A549 (cell line): ENCODE results near the gene DLX6. TPM values are rescaled to one million over a fixed set of nuclear protein-coding genes. Genes with fewer than 3 reads are reported as not detected.

Source experiments
- ATAC-seq, 2 experiments: fragments of 200-7000 bp in 1 of 2; fragments of >200 bp in 1 of 2; cut with Nextera tagmentation in 1 of 2; cut with Tn5 transposase in 1 of 2; 3 replicates each; pipeline versions ENCODE4 v1.8.0 to v1.9.1; 2018 to 2020; ENCODE audit warnings: mild to moderate bottlenecking in 1 of 2, moderate library complexity in 1 of 2
- CTCF ChIA-PET: fragments of 300-600 bp; sonication (Branson Sonifier 250); formaldehyde crosslinking; extraction: SDS; loops from one replicate; lab custom pipeline; 2021; ENCODE audit warnings: antibody characterized with exemption, inconsistent platforms; lab: Yijun Ruan, JAX
- POLR2A ChIA-PET: fragments of 350-600 bp; formaldehyde crosslinking; extraction: SDS; loops from one replicate; lab custom pipeline; 2021; ENCODE audit warnings: antibody characterized with exemption, inconsistent platforms; lab: Yijun Ruan, JAX
- DNase-seq, 2 experiments: peaks; one replicate each; pipeline versions ENCODE4 v3.0.0 to v3.0.0-alpha.2; 2011 to 2016; ENCODE audit warnings: low read depth in 1 of 2, low spot score in 1 of 2
- FAIRE-seq: peaks from 2 replicates; lab custom pipeline; 2011; peaks lifted over from hg19 to GRCh38; lab: Jason Lieb, UNC
- H3K27ac ChIP-seq, 2 experiments: fragments of >200 bp; sonication (Bioruptor Twin); formaldehyde crosslinking; 3 replicates each; pipeline ENCODE4 v1.5.1; 2016 to 2017
- H3K4me1 ChIP-seq: fragments of >200 bp; sonication (Bioruptor Twin); formaldehyde crosslinking; 3 replicates; pipeline ENCODE4 v1.6.1; 2016
- H3K4me2 ChIP-seq: fragments of >200 bp; sonication (Bioruptor Twin); formaldehyde crosslinking; 3 replicates; pipeline ENCODE4 v1.6.1; 2016
- H3K4me3 ChIP-seq: fragments of >200 bp; sonication (Bioruptor Twin); formaldehyde crosslinking; 3 replicates; pipeline ENCODE4 v1.5.1; 2016
- H3K9me3 ChIP-seq: fragments of >200 bp; sonication (Bioruptor Twin); formaldehyde crosslinking; 3 replicates; pipeline ENCODE4 v1.6.1; 2016
- ATOH8 ChIP-seq: fragments of 250-450 bp; sonication (Bioruptor Pico); IDR thresholded peaks from 2 replicates; pipeline ENCODE4 v1.5.0; 2020; ENCODE audit warnings: low read depth, mild to moderate bottlenecking, moderate library complexity
- CBX2 ChIP-seq: fragments of 200-600 bp; sonication (generic); IDR thresholded peaks from 2 replicates; pipeline ENCODE4 v1.6.1; 2016; ENCODE audit warnings: low read depth, mild to moderate bottlenecking, borderline replicate concordance
- CHD4 ChIP-seq: fragments of 200-600 bp; sonication (generic); IDR thresholded peaks from 2 replicates; pipeline ENCODE4 v1.6.1; 2016; ENCODE audit warnings: antibody characterized with exemption, mild to moderate bottlenecking, borderline replicate concordance
- EHF ChIP-seq: fragments of 250-450 bp; sonication (Bioruptor Pico); IDR thresholded peaks from 2 replicates; pipeline ENCODE4 v1.5.0; 2020; ENCODE audit warnings: mild to moderate bottlenecking
- ELK1 ChIP-seq: fragments of 150-350 bp; IDR thresholded peaks from 2 replicates; pipeline ENCODE4 v1.6.1; 2014; ENCODE audit warnings: low read depth, mild to moderate bottlenecking, low read length
- ESRRA ChIP-seq: fragments of 150-350 bp; IDR thresholded peaks from 2 replicates; pipeline ENCODE4 v1.6.1; 2014; ENCODE audit warnings: mild to moderate bottlenecking, low read length, borderline replicate concordance
- FOSB ChIP-seq: fragments of 250-450 bp; sonication (Bioruptor Pico); IDR thresholded peaks from 2 replicates; pipeline ENCODE4 v1.5.0; 2020; ENCODE audit warnings: mild to moderate bottlenecking, moderate library complexity
- FOSL2 ChIP-seq, 2 experiments: fragments of 450-650 bp in 1 of 2; fragments of >200 bp in 1 of 2; sonication (Bioruptor Twin) in 1 of 2; formaldehyde crosslinking; IDR thresholded peaks; 2 replicates each; pipeline versions ENCODE4 v1.5.0 to v1.6.1; 2016 to 2020; ENCODE audit warnings: mild to moderate bottlenecking in 1 of 2, moderate library complexity in 1 of 2
- FOXS1 ChIP-seq: fragments of 250-450 bp; sonication (Bioruptor Pico); IDR thresholded peaks from 2 replicates; pipeline ENCODE4 v1.5.0; 2020; ENCODE audit warnings: mild to moderate bottlenecking, moderate library complexity
- GATA3 ChIP-seq: IDR thresholded peaks from 2 replicates; pipeline ENCODE4 v1.6.1; 2012; ENCODE audit warnings: borderline replicate concordance
- HOXB13 ChIP-seq: fragments of 250-450 bp; sonication (Bioruptor Pico); IDR thresholded peaks from 2 replicates; pipeline ENCODE4 v1.5.0; 2020; ENCODE audit warnings: low read depth, mild to moderate bottlenecking, moderate library complexity
- HOXB5 ChIP-seq: fragments of 250-450 bp; sonication (Bioruptor Pico); IDR thresholded peaks from 2 replicates; pipeline ENCODE4 v1.5.0; 2020; ENCODE audit warnings: mild to moderate bottlenecking, moderate library complexity
- JUNB ChIP-seq: fragments of >200 bp; sonication (Bioruptor Twin); formaldehyde crosslinking; IDR thresholded peaks from 2 replicates; pipeline ENCODE4 v1.6.1; 2016
- KDM1A ChIP-seq: fragments of 200-600 bp; sonication (generic); IDR thresholded peaks from 2 replicates; pipeline ENCODE4 v1.6.1; 2016; ENCODE audit warnings: low read depth, mild to moderate bottlenecking
- KDM5A ChIP-seq: fragments of 200-600 bp; sonication (generic); IDR thresholded peaks from 2 replicates; pipeline ENCODE4 v1.6.1; 2016; ENCODE audit warnings: antibody characterized with exemption, mild to moderate bottlenecking
- MAZ ChIP-seq: fragments of 150-350 bp; IDR thresholded peaks from 2 replicates; pipeline ENCODE4 v1.6.1; 2014; ENCODE audit warnings: antibody characterized with exemption, low read depth, low read length, borderline replicate concordance
- MYC ChIP-seq: IDR thresholded peaks from 2 replicates; pipeline ENCODE4 v1.6.1; 2012; ENCODE audit warnings: mild to moderate bottlenecking, inconsistent platforms, low read length, improper control_type of control experiment, borderline replicate concordance
- NFE2L2 ChIP-seq: fragments of 150-350 bp; conservative IDR thresholded peaks from 2 replicates; pipeline ENCODE4 v1.6.1; 2014; ENCODE audit warnings: low read length
- NR3C1 ChIP-seq: fragments of >200 bp; sonication (Bioruptor Twin); formaldehyde crosslinking; IDR thresholded peaks from 3 replicates; pipeline ENCODE4 v1.6.1; 2017
- PHF8 ChIP-seq: fragments of 200-600 bp; sonication (generic); IDR thresholded peaks from 2 replicates; pipeline ENCODE4 v1.6.1; 2016; ENCODE audit warnings: low read depth, mild to moderate bottlenecking, antibody characterized with exemption, moderate library complexity, borderline replicate concordance
- POLR2A ChIP-seq: IDR thresholded peaks from 2 replicates; pipeline ENCODE4 v1.6.1; 2012; ENCODE audit warnings: mild to moderate bottlenecking, low read length
- POLR2AphosphoS2 ChIP-seq: conservative IDR thresholded peaks from 2 replicates; pipeline ENCODE4 v1.6.1; 2012; ENCODE audit warnings: low read length, improper control_type of control experiment, inconsistent platforms
- RARB ChIP-seq: fragments of 250-450 bp; sonication (Bioruptor Pico); IDR thresholded peaks from 2 replicates; pipeline ENCODE4 v1.8.0; 2021; ENCODE audit warnings: mild to moderate bottlenecking, moderate library complexity
- RFX5 ChIP-seq: fragments of 450-650 bp; IDR thresholded peaks from 2 replicates; pipeline ENCODE4 v1.7.1; 2014; ENCODE audit warnings: antibody characterized with exemption, mild to moderate bottlenecking, moderate library complexity
- SMC3 ChIP-seq: fragments of >200 bp; sonication (Bioruptor Twin); formaldehyde crosslinking; IDR thresholded peaks from 3 replicates; pipeline ENCODE4 v1.6.1; 2018; ENCODE audit warnings: inconsistent platforms
- SREBF2 ChIP-seq: fragments of 450-650 bp; IDR thresholded peaks from 2 replicates; pipeline ENCODE4 v1.6.1; 2014; ENCODE audit warnings: mild to moderate bottlenecking, moderate library complexity
- USF2 ChIP-seq: fragments of 450-650 bp; IDR thresholded peaks from 2 replicates; pipeline ENCODE4 v1.6.1; 2014; ENCODE audit warnings: antibody characterized with exemption
- ZNF302 ChIP-seq: fragments of 250-450 bp; sonication (Bioruptor Pico); IDR thresholded peaks from 2 replicates; pipeline ENCODE4 v1.9.0; 2021; ENCODE audit warnings: inconsistent platforms, mild to moderate bottlenecking, moderate library complexity
- ZSCAN20 ChIP-seq: fragments of 250-450 bp; sonication (Bioruptor Pico); IDR thresholded peaks from 2 replicates; pipeline ENCODE4 v1.8.0; 2022; ENCODE audit warnings: mild to moderate bottlenecking, moderate library complexity
- WGBS: methylation state at CpG from one replicate; pipeline ENCODE4 v1.1.6; 2017; ENCODE audit errors: missing lambda C conversion rate; 5-methylcytosine and 5-hydroxymethylcytosine counted together
- polyA plus RNA-seq, 4 experiments: library from polyadenylated mRNA; depleted of rRNA in 3 of 4; stranded (reverse); fragments of >200 nt; fragmentation: RNase III in 1 of 4; extraction: RNeasy Plus Mini Kit Qiagen cat#74134 plus additional on column Dnase treatment in 1 of 4; gene quantifications; 2 replicates in 3 of 4; 3 replicates in 1 of 4; pipeline ENCODE4 v1.2.3, GENCODE V29; 2011 to 2017
- TF ChIP-seq, protein P1 (sequence below): fragments of >200 bp; sonication (Bioruptor Twin); formaldehyde crosslinking; IDR thresholded peaks from 2 replicates; pipeline ENCODE4 v1.6.1; 2016

DLX6 gene
- polyA plus RNA-seq, 2 of the 4 experiments (the other 2 are of a cell fraction) = not detected

GRCh38 chr7:96970739-96971138 is 34.6 kb upstream of the DLX6 start:
- Histone ChIP-seq H3K27ac (no peak overlapping the region), H3K4me2 (no peak overlapping the region), H3K4me1 (no peaks in the 10 kb centered on the region), H3K4me3 (no peak overlapping the region), H3K9me3 (no peaks in the 10 kb centered on the region)
- CTCF ChIA-PET = no interaction called here
- TF ChIP-seq KDM1A (no peak), ELK1 (no peak), JUNB (no peak)
- ATAC-seq (no peak), FAIRE-seq (no peak), DNase-seq (no peak)
- POLR2A ChIA-PET = no interaction called here

DNA sequence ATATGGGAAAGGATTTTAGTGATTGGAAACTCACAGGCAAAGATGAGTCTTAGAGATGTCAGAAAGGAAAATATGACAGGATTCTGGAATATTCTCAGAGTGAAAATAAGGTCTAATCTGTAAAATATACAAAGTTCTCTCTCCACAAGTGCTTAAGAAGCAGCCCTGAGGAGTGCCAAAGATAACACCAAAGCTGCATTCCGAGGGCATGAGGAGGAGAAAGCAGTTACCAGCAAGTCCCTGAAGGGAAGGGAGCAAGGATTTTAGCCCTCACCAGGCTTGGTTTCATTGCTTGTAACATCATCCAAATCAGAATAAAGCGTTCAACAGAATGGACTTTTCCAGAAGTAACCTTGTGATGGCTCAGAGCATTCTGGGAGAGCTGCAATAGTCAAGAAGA is 31.4 kb upstream of the DLX6 start:
- no peak overlapping the region for H3K27ac ChIP-seq
- no peak for DNase-seq
- FAIRE-seq = no peak
- ChIA-PET POLR2A (no interaction called here), CTCF (no interaction called here)
- WGBS = 0% methylated on average over 2 of the region's 2 CpGs
- no peak for TF ChIP-seq CBX2
- no peak for TF ChIP-seq JUNB
- TF ChIP-seq, protein P1, sequence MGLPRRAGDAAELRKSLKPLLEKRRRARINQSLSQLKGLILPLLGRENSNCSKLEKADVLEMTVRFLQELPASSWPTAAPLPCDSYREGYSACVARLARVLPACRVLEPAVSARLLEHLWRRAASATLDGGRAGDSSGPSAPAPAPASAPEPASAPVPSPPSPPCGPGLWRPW = no peak
- TF ChIP-seq MAZ = no peak
- TF ChIP-seq USF2 = no peak
- no peak for TF ChIP-seq FOSB (CRISPR knock-in tag)
- TF ChIP-seq PHF8 = no peak
- TF ChIP-seq RFX5 = no peak
- no peak for TF ChIP-seq ATOH8 (CRISPR knock-in tag)
- TF ChIP-seq FOXS1 = no peak
- TF ChIP-seq KDM5A = no peak
- TF ChIP-seq HOXB5 (CRISPR knock-in tag) = no peak
- no peak for TF ChIP-seq ZSCAN20 (CRISPR knock-in tag)
- no peak for TF ChIP-seq NFE2L2
- no peak for TF ChIP-seq EHF (CRISPR knock-in tag)
- TF ChIP-seq POLR2AphosphoS2 = no peak
- no peak for TF ChIP-seq RARB (CRISPR knock-in tag)
- no peak for ATAC-seq
- no peak overlapping the region for H3K4me2 ChIP-seq
- H3K4me3 ChIP-seq = no peak overlapping the region
- H3K4me1 ChIP-seq = no peaks in the 10 kb centered on the region
- H3K9me3 ChIP-seq = no peaks in the 10 kb centered on the region

DNA sequence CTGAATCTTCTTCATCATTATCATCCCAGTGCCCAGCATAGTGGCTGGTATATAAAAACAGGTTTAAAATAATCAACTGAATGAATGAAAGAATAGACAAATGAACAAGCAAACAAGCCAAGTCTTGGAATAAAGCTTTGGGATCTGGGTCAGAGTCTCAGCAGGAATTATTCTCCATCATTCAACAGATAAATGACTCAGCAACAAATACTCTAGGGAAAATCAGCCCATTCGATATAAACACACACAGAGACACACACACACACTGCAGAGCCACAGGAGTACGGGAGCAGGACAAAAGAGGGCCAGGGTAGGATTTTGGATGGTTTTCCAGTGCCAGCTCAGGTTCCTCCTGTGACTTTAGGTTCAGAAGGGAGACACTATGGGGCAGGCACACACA is 29.2 kb upstream of the DLX6 start:
- no peak overlapping the region for H3K4me3 ChIP-seq
- no peaks in the 10 kb centered on the region for H3K9me3 ChIP-seq
- FAIRE-seq = no peak
- ATAC-seq = no peak
- 2% methylated on average over 2 of the region's 2 CpGs for WGBS
- ChIA-PET POLR2A (no interaction called here), CTCF (no interaction called here)
- no peak overlapping the region for H3K4me2 ChIP-seq
- no peak overlapping the region for H3K27ac ChIP-seq
- no peaks in the 10 kb centered on the region for H3K4me1 ChIP-seq
- TF ChIP-seq HOXB5 (CRISPR knock-in tag) (no peak), POLR2AphosphoS2 (no peak), SREBF2 (no peak), NR3C1 (no peak), FOSL2 (IDR thresholded peaks at IDR 0.05) (no peak), FOSL2 (CRISPR knock-in tag; IDR thresholded peaks at IDR 0.05) (no peak), ESRRA (no peak), HOXB13 (CRISPR knock-in tag) (no peak), KDM5A (no peak), CHD4 (no peak), RFX5 (no peak), USF2 (no peak), POLR2A (no peak), GATA3 (no peak), SMC3 (no peak), ZNF302 (CRISPR knock-in tag) (no peak), MYC (no peak), FOXS1 (no peak), NFE2L2 (no peak)
- DNase-seq = no peak
